Naive thymus-derived CD8-positive, alpha-beta T cell (primary cell): Measurements from ENCODE around the gene PCED1B. TPM values are rescaled to one million over a fixed set of nuclear protein-coding genes. Genes with fewer than 3 reads are reported as not detected.
"Not testable (repeated sequence)": the region's sequence is repeated elsewhere in the genome, so short reads cannot be mapped to it uniquely, and the experiment has no call there.

ENCODE experiments used
- ATAC-seq, 2 donors: fragments of 150-1000 bp; cut with Tn5 transposase in 1 of 2; sonication (Bioruptor Pico), chemical (Tn5 transposase) in 1 of 2; 1 replicate in 1 of 2; 2 replicates in 1 of 2; pipeline ENCODE4 v1.10.0; 2021; ENCODE audit warnings: mild to moderate bottlenecking in 2 of 2, moderate library complexity in 2 of 2
- POLR2A ChIA-PET: fragments of 350-600 bp; sonication (Branson Sonifier 250); formaldehyde crosslinking; loops from one replicate; lab custom pipeline; 2021; ENCODE audit warnings: antibody characterized with exemption; lab: Charles Lee
- DNase-seq, 10 donors: peaks; one replicate each; pipeline versions ENCODE4 v3.0.0 to v3.0.0-alpha.2; 2020 to 2022
- H3K27ac Mint-ChIP-seq, 10 donors: one replicate each; pipeline ENCODE4 v1.8.0; 2020 to 2022; ENCODE audit warnings: mild to moderate bottlenecking in 10 of 10, mixed read lengths in 10 of 10, moderate library complexity in 4 of 10, inconsistent platforms in 1 of 10
- H3K27me3 Mint-ChIP-seq, 5 donors: one replicate each; pipeline ENCODE4 v1.8.0; 2021 to 2022; ENCODE audit warnings: mixed read lengths in 5 of 5
- H3K36me3 Mint-ChIP-seq, 3 donors: one replicate each; pipeline ENCODE4 v1.8.0; 2020 to 2022; ENCODE audit warnings: mixed read lengths in 3 of 3, mild to moderate bottlenecking in 2 of 3, inconsistent platforms in 1 of 3
- H3K4me1 Mint-ChIP-seq, 4 donors: one replicate each; pipeline ENCODE4 v1.8.0; 2021 to 2022; ENCODE audit warnings: mixed read lengths in 4 of 4
- H3K4me3 Mint-ChIP-seq, 10 donors: one replicate each; pipeline ENCODE4 v1.8.0; 2020 to 2022; ENCODE audit warnings: mild to moderate bottlenecking in 10 of 10, mixed read lengths in 10 of 10, moderate library complexity in 6 of 10, inconsistent platforms in 1 of 10
- H3K9me3 Mint-ChIP-seq, 9 donors: one replicate each; pipeline ENCODE4 v1.8.0; 2020 to 2022; ENCODE audit warnings: mixed read lengths in 9 of 9, mild to moderate bottlenecking in 3 of 9, inconsistent platforms in 1 of 9, moderate library complexity in 1 of 9
- polyA plus RNA-seq, 3 donors: library from polyadenylated mRNA; unstranded; fragments of 300-500 nt; fragmentation: Illumina TruSeq; gene quantifications; one replicate each; pipeline ENCODE4 v1.2.3, GENCODE V29; 2021
- total RNA-seq, 8 experiments: library from RNA in 2 of 8; stranded (reverse) in 2 of 8; gene quantifications; one replicate each; pipeline ENCODE4 v1.2.3 and lab custom pipeline; 2021 to 2026

PCED1B gene
- total and polyA plus RNA-seq, 5 experiments from 2014 or later, result 54.9 to 163 (median 83.9) TPM

DNA sequence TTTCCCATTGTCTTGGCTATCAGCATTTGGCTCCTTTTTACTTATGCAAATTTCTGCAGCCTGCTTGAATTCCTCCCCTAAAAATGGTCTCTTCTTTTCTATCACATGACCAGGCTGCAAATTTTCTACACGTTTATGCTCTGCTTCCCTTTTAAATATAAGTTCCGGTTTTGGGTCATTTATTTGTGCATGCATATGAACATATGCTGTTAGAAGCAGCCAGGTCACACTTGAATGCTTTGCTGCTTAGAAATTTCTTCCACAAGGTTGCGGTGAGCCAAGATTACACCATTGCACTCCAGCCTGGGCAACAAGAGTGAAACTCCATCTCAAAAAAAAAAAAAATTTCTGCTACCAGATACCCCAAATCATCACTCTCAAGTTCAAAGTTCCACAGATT lies 28.1 kb upstream of the PCED1B start:
- H3K27me3 Mint-ChIP-seq, H3K4me1 Mint-ChIP-seq, POLR2A ChIA-PET, DNase-seq, H3K27ac Mint-ChIP-seq, ATAC-seq, H3K4me3 Mint-ChIP-seq: not testable (repeated sequence)
- Mint-ChIP-seq H3K9me3 (peaks cover 8 to 31% (median 17%) of the 10 kb centered on the region in 9 donors), H3K36me3 (peaks cover 0 to 21% (median 18%) of the 10 kb centered on the region in 3 donors)

DNA sequence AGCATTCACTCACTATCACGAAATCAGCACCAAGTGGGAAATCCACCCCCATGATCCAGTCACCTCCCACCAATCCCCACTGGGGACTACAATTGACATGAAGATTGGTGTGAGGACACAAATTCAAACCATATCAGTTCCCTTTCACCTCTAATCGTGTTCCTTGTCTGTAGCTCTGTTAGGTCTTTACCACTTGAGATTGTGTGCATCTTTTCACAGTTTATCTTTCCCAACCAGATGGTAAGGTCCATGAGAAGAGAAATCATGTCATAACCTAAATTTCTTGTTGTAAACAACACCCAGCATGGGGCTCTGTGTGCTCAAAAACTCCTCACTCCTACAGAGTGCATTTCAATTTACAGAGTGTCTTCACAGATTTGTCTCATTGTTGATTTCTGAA lies 27.1 kb upstream of the PCED1B start:
- POLR2A ChIA-PET, result no interaction called here
- H3K4me3 Mint-ChIP-seq, result no peak overlapping the region
- DNase-seq (no peak), ATAC-seq (no peak)
- no peak overlapping the region for H3K27ac Mint-ChIP-seq
- peaks cover 0 to 2% (median 0%) of the 10 kb centered on the region in 5 donors for H3K27me3 Mint-ChIP-seq
- peaks cover 0 to 25% (median 21%) of the 10 kb centered on the region in 3 donors for H3K36me3 Mint-ChIP-seq
- no peaks in the 10 kb centered on the region for H3K4me1 Mint-ChIP-seq
- peaks cover 9 to 34% (median 21%) of the 10 kb centered on the region in 9 donors for H3K9me3 Mint-ChIP-seq

DNA sequence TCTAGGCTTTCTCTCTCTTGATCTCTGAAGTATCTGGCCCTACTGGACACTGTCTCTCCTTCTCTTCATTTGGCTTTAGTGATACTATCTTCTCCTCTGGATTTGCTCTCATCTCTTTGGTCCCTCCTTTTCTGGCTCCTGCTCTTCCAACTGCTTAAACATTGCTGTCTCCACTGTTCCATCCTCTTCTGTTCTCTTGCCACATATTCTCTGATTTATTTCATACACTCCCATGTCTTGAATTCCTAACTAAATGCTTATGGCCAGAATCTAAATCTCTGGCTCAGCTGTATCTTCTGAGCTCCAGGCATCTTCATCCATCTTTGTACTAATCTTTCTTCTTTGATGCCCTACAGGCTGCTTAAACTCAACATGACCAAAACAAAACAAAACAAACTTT lies 25.5 kb upstream of the PCED1B start:
- Mint-ChIP-seq H3K36me3 (peaks cover 0 to 25% (median 16%) of the 10 kb centered on the region in 3 donors), H3K4me1 (no peaks in the 10 kb centered on the region), H3K4me3 (no peak overlapping the region), H3K27me3 (peaks cover 0 to 2% (median 0%) of the 10 kb centered on the region in 5 donors), H3K27ac (no peak overlapping the region), H3K9me3 (peaks cover 9 to 31% (median 18%) of the 10 kb centered on the region in 9 donors)
- POLR2A ChIA-PET, result no interaction called here
- no peak for ATAC-seq
- no peak for DNase-seq

DNA sequence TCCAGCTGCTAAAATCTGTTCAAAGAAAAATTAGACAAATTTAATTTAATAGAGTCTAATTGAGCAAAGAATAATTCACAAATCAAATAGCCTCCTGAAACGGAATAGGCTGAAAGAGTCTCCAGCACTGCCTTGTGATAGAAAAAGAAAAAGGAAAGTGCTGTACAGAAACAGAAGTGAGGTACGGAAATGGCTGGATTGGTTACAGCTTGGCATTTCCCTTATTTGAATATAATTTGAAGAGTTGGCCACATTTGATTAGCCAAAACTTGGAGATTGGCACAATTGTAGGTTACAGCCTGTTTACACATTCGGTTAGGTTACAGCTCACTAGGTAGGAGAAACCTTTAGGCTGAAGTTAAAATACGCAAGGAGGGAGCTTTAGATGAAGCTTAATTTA lies 24.8 kb upstream of the PCED1B start:
- Mint-ChIP-seq H3K4me1 (peaks cover 0 to 2% (median 0%) of the 10 kb centered on the region in 4 donors), H3K9me3 (peaks cover 9 to 31% (median 16%) of the 10 kb centered on the region in 9 donors)
- ATAC-seq, result no peak

DNA sequence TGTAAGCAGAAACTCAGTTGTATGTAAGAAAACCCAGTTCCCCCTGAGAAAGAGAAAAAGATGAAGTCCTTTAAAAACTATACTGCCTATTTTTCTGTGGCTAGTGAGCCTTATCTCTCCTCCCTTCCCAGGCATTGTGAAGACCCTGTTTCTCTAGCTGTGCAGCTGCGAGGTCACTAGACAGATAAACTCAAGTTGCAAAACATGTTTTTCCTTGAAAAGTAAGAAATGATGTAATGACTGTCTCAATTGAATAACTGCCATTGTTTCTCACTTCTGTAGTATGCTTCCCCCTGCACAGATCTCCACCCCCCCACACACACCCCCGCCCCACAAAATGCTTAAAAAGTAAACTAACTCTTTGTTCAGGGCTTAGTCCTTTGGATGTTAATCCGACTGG lies 23.6 kb upstream of the PCED1B start:
- H3K27me3 Mint-ChIP-seq, H3K4me3 Mint-ChIP-seq, POLR2A ChIA-PET, ATAC-seq, H3K27ac Mint-ChIP-seq, H3K4me1 Mint-ChIP-seq, DNase-seq: not testable (repeated sequence)
- H3K36me3 Mint-ChIP-seq, result peaks cover 0 to 20% (median 12%) of the 10 kb centered on the region in 3 donors
- H3K9me3 Mint-ChIP-seq, result peaks cover 4 to 28% (median 11%) of the 10 kb centered on the region in 9 donors

More for the DNA sequence above, 24.8 kb upstream of the PCED1B start:
- POLR2A ChIA-PET, result no interaction called here
- H3K27ac Mint-ChIP-seq, result no peak overlapping the region
- peaks cover 0 to 25% (median 16%) of the 10 kb centered on the region in 3 donors for H3K36me3 Mint-ChIP-seq
- no peak overlapping the region for H3K4me3 Mint-ChIP-seq
- DNase-seq, result no peak
- H3K27me3 Mint-ChIP-seq, result peaks cover 0 to 2% (median 0%) of the 10 kb centered on the region in 5 donors

DNA sequence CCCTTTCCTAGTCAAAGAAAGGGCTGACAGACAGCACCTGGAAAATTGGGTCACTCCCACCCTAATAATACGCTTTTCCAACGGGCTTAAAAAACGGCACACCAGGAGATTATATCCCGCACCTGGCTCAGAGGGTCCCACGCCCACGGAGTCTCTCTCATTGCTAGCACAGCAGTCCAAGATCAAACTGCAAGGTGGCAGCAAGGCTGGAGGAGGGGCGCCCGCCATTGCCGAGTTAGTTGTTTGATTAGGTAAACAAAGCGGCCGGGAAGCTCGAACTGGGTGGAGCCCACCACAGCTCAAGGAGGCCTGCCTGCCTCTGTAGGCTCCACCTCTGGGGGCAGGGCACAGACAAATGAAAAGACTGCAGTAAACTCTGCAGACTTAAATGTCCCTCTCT lies 22.5 kb upstream of the PCED1B start:
- H3K27ac Mint-ChIP-seq, H3K4me3 Mint-ChIP-seq, ATAC-seq, H3K27me3 Mint-ChIP-seq, DNase-seq, POLR2A ChIA-PET, H3K4me1 Mint-ChIP-seq: not testable (repeated sequence)
- Mint-ChIP-seq H3K9me3 (peaks cover 2 to 19% (median 9%) of the 10 kb centered on the region in 9 donors), H3K36me3 (peaks cover 0 to 11% (median 5%) of the 10 kb centered on the region in 3 donors)

DNA sequence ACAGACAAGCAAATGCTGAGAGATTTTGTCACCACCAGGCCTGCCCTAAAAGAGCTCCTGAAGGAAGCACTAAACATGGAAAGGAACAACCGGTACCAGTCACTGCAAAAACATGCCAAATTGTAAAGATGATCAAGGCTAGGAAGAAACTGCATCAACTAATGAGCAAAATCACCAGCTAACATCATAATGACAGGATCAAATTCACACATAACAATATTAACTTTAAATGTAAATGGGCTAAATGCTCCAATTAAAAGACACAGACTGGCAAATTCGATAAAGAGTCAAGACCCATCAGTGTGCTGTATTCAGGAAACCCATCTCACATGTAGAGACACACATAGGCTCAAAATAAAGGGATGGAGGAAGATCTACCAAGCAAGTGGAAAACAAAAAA lies 20.8 kb upstream of the PCED1B start:
- H3K4me1 Mint-ChIP-seq, POLR2A ChIA-PET, H3K27me3 Mint-ChIP-seq, ATAC-seq, H3K36me3 Mint-ChIP-seq, H3K4me3 Mint-ChIP-seq, H3K9me3 Mint-ChIP-seq, H3K27ac Mint-ChIP-seq, DNase-seq: not testable (repeated sequence)

DNA sequence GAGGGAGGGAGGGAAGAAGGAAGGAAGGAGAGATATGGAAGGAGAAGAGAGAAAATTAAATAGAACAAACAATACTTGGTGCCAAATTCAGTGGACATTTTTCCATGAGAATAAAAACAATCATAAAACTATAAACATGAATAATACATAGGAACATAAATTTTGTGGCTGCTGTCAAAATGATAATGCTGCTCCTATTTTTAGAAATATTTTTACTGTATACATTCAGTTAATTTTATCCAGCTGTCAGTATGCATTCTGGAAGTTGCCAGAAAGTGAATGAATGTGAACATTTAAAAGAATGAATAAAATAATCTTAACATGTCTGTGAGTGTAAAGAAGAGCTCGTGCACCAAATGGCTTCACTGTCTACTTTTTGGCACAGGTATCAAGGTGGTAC lies 13.9 kb upstream of the PCED1B start:
- H3K4me1 Mint-ChIP-seq, result no peaks in the 10 kb centered on the region
- peaks cover 0 to 1% (median 0%) of the 10 kb centered on the region in 3 donors for H3K36me3 Mint-ChIP-seq
- no peaks in the 10 kb centered on the region for H3K27me3 Mint-ChIP-seq
- no peak overlapping the region for H3K27ac Mint-ChIP-seq
- ATAC-seq (no peak), DNase-seq (no peak)
- no peak overlapping the region for H3K4me3 Mint-ChIP-seq
- POLR2A ChIA-PET, result interaction anchor here (0.6 kb wide), 1 partner anchor 153 kb away, joined by 5 read pairs; no protein-coding TSS in a partner anchor
- H3K9me3 Mint-ChIP-seq, result peaks cover 0 to 3% (median 0%) of the 10 kb centered on the region in 9 donors

DNA sequence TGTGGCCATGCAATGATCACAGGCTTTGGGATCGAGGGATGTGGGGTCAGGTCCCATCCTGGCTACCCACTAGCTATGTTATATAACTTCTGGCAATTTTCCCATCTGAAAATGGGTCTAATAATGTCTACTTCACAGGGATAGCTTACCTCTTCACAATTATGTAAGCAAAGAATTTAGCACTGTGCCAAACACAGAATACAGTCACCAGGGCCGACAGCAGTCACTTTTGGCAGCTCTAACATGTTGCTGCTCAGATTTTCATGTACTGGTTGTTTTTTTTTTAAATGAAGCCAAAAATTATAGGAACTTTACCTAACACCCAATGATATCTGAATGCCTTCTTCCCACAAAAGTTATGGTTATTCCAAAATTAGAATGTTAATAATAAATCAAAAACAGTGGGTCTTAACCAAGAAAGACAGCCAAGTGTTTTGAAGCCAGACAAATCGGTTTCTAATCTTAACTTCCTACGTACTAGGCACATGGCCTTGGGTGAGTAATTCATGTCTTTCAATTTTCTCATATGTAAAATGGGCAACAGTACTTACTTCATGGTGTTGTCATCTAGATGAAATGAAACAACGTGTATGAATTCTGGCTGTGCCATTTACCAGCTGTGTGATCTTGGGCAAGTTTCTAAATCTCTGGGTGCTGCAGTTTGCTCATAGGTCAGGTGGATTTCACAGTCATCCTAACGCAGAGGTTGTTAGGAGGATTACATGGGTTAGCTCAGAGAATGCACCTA lies 13.0 kb upstream of the PCED1B start:
- DNase-seq (no peak), ATAC-seq (no peak)
- Mint-ChIP-seq H3K9me3 (peaks cover 0 to 2% (median 0%) of the 10 kb centered on the region in 9 donors), H3K36me3 (peaks cover 0 to 1% (median 0%) of the 10 kb centered on the region in 3 donors), H3K4me3 (no peak overlapping the region), H3K27ac (peak overlapping the region in 1 of 10 donors; percentile 71), H3K4me1 (peaks cover 0 to 5% (median under 1%) of the 10 kb centered on the region in 4 donors), H3K27me3 (no peaks in the 10 kb centered on the region)
- POLR2A ChIA-PET, result interaction anchor here (0.6 kb wide), 1 partner anchor 152 kb away, joined by 5 read pairs; no protein-coding TSS in a partner anchor

DNA sequence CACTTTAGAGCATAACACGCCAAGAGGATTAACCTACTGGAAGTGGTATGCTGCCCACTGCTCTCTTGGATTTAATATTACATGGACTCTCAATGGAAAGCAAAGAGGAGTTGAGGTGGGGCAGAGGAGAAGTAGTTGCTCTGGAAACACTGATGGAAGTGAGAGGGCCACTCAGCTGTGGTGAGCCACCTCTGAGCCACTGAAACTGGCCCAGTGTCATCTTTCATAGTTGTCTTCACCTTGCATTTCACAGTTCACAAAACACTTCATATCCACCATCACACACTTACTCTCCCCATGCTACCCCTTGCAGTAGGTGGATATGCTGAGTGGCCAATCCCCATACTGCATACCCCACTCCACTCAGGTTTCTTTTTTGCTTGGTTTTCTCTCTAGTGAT lies 12.2 kb upstream of the PCED1B start:
- POLR2A ChIA-PET, result no interaction called here
- no peak overlapping the region for H3K27ac Mint-ChIP-seq

DNA sequence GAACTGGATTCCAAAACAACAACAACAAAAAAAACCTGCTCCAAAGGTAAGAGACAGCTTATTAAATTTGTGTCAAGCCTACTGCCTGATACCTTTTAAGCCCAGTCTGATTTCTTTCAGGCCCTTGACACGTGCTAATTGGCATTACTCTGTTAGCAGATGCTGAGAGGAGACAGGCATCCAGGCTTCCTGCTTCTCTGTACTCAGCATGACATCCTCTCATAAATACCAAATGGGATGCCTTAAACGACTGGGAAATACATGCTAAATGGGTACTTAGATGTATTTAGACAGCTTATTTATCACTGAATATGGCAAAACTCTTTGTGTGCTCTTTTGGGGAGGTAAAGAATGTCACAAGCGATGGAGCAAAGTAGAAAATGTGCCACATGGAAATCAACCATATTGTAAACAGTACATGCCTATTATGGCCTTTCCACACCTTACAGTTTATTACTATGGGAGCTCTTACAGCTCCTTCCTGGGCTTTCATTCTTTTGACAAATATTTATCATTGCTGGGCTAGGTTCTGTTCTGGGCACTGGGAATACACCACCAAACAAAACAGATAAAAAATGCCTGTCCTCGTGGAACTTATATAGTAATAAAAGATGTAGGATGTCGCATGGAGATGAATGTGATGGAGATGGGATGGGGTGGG lies 11.5 kb upstream of the PCED1B start:
- no peak overlapping the region for H3K27ac Mint-ChIP-seq
- ATAC-seq (no peak), DNase-seq (no peak)
- no peak overlapping the region for H3K4me3 Mint-ChIP-seq
- no peaks in the 10 kb centered on the region for H3K27me3 Mint-ChIP-seq
- H3K36me3 Mint-ChIP-seq, result peaks cover 0 to 1% (median 0%) of the 10 kb centered on the region in 3 donors
- POLR2A ChIA-PET, result no interaction called here
- H3K9me3 Mint-ChIP-seq, result no peaks in the 10 kb centered on the region
- peaks cover 0 to 5% (median under 1%) of the 10 kb centered on the region in 4 donors for H3K4me1 Mint-ChIP-seq

More for the DNA sequence above, 12.2 kb upstream of the PCED1B start:
- peaks cover 0 to 1% (median 0%) of the 10 kb centered on the region in 3 donors for H3K36me3 Mint-ChIP-seq
- peaks cover 0 to 5% (median under 1%) of the 10 kb centered on the region in 4 donors for H3K4me1 Mint-ChIP-seq
- ATAC-seq (no peak), DNase-seq (no peak)
- no peak overlapping the region for H3K4me3 Mint-ChIP-seq
- no peaks in the 10 kb centered on the region for H3K27me3 Mint-ChIP-seq
- no peaks in the 10 kb centered on the region for H3K9me3 Mint-ChIP-seq

DNA sequence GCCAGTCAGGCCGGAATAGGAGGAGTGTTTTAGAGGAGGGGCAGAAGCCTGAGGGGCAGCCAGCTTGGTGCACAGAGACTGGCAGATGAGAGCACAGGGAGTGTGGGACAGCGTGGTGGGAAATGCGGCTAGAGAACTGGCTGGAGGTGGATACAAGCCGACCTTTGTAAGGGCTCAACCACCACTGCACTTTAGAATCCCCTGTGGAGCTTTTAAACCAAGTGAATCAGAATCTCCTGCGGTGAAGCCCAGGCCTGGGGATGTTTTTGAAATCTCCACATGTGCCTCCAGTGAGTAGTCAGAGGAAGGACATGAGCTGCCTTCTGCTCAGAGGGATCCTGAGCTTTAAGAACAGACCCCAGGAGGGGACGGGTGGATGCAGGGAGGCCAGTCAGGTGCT lies 10.9 kb upstream of the PCED1B start:
- ATAC-seq (no peak), DNase-seq (no peak)
- Mint-ChIP-seq H3K36me3 (peaks cover 0 to 1% (median 0%) of the 10 kb centered on the region in 3 donors), H3K4me1 (peaks cover 0 to 5% (median under 1%) of the 10 kb centered on the region in 4 donors), H3K9me3 (no peaks in the 10 kb centered on the region), H3K27me3 (no peaks in the 10 kb centered on the region), H3K27ac (peak overlapping the region in 2 of 10 donors; percentile 39 to 66), H3K4me3 (no peak overlapping the region)
- POLR2A ChIA-PET, result interaction anchor here (1.0 to 1.3 kb wide), 2 partner anchors 142 to 148 kb away, joined by 3 read pairs; no protein-coding TSS in a partner anchor

DNA sequence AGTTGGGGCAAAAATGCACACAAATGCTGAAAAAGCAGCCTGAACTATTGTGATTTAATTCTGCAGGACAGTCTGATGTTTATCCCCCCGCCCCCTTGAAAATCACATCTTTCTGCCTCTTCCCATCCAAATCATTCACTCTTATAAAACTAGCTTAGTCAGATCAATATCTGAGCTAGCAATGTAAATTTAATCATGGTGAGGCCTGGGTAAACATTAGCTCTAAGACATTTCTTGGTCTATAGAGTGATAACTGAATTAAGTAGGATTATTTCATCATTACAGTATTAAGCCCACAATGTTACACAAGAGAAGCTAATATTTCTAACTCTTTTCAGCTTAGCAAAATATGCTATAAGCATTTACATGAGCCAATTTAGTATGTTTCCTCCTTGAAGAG lies 9.1 kb upstream of the PCED1B start:
- no peak for ATAC-seq
- POLR2A ChIA-PET, result interaction anchor here (0.6 to 3.2 kb wide), 3 partner anchors 9 to 834 kb away, joined by 3 to 17 read pairs (median 3); partner anchors contain the start of genes AMIGO2 and PCED1B
- H3K27me3 Mint-ChIP-seq, result no peaks in the 10 kb centered on the region

More for the DNA sequence above, 9.1 kb upstream of the PCED1B start:
- Mint-ChIP-seq H3K4me3 (no peak overlapping the region), H3K9me3 (no peaks in the 10 kb centered on the region), H3K4me1 (peaks cover 0 to 7% (median 5%) of the 10 kb centered on the region in 4 donors), H3K36me3 (no peaks in the 10 kb centered on the region), H3K27ac (no peak overlapping the region)
- no peak for DNase-seq
